Natural killer cell treated with Interleukin-12 subunit alpha and Interleukin-12 subunit beta and Interleukin-15 and Interleukin-18, amount 100 ng/mL, for 72 hours (primary cell): ENCODE measurements around the gene BLOC1S6. TPM values are rescaled to one million over a fixed set of nuclear protein-coding genes. Genes with fewer than 3 reads are reported as not detected.
A peak's percentile ranks its signal among the peaks of the same experiment; 100 is the strongest.

Source experiments
- ATAC-seq, 2 donors: fragments of 150-1000 bp; cut with Tn5 transposase in 1 of 2; sonication (Bioruptor Pico), chemical (Tn5 transposase) in 1 of 2; 2 replicates each; pipeline ENCODE4 v1.10.0; 2021
- DNase-seq: peaks from one replicate; pipeline ENCODE4 v3.0.0; 2022; ENCODE audit warnings: low spot score
- H3K27ac Mint-ChIP-seq, 2 donors: 1 replicate in 1 of 2; 2 replicates in 1 of 2; pipeline ENCODE4 v1.8.0; 2022; ENCODE audit warnings: mixed read lengths in 2 of 2, mild to moderate bottlenecking in 1 of 2, moderate library complexity in 1 of 2
- H3K27me3 Mint-ChIP-seq, 2 donors: 1 replicate in 1 of 2; 2 replicates in 1 of 2; pipeline ENCODE4 v1.8.0; 2022; ENCODE audit warnings: mixed read lengths in 2 of 2
- H3K36me3 Mint-ChIP-seq: one replicate; pipeline ENCODE4 v1.8.0; 2022; ENCODE audit warnings: mixed read lengths
- H3K4me1 Mint-ChIP-seq, 2 donors: 1 replicate in 1 of 2; 2 replicates in 1 of 2; pipeline ENCODE4 v1.8.0; 2022; ENCODE audit warnings: low read depth in 2 of 2, mixed read lengths in 2 of 2, mild to moderate bottlenecking in 1 of 2
- H3K4me3 Mint-ChIP-seq: one replicate; pipeline ENCODE4 v1.8.0; 2022; ENCODE audit warnings: mixed read lengths
- H3K9me3 Mint-ChIP-seq: 2 replicates; pipeline ENCODE4 v1.8.0; 2022; ENCODE audit warnings: mixed read lengths
- total RNA-seq, 2 donors: library from RNA; stranded (reverse); gene quantifications; one replicate each; pipeline ENCODE4 v1.2.3, GENCODE V29; 2022

The BLOC1S6 gene
- 10 to 100 TPM; 45.6 to 50.5 TPM for total RNA-seq

DNA sequence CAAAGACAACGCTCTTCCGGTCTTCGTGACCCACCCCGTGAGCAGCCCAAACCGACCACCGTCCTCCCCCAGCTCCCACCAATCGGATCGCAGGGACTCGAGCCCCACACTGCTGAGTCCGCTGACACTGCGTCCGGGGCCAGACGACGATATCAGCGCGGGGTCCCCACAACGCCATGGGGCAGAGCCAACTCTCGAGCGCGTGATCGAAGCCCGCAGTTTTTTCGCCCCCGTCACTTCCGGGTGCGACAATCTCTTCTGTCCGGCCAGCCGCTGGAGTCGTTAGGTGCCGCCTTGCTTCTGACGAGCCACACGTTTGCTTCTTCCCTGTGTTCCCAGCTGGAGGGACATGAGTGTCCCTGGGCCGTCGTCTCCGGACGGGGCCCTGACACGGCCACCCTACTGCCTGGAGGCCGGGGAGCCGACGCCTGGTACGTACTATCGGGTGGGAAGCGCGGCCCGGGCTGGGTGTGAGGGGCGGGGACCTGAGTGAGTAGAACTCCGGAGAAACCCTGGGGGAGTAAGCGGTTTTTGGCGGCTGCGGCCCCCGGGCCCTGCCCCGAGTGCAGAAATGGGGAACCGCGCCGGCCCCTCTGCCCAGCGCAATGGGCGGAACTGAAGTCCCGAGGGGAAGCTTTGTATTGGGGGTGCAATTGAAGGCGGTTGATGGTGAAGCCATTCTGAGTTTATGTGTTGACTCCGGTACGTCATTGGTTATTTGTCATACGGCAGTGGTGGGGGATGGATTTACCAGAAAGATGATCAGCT is at the start of gene BLOC1S6:
Gene BLOC1S6, plus strand, starts transcription at position 285 of the 768 bp plus-strand sequence. Its CDS starts 65 bp downstream, at position 350.
- peak within 1 kb of the TSS; percentile 86 to 100 for H3K27ac Mint-ChIP-seq
- peak; percentile 93 to 94 for ATAC-seq

DNA sequence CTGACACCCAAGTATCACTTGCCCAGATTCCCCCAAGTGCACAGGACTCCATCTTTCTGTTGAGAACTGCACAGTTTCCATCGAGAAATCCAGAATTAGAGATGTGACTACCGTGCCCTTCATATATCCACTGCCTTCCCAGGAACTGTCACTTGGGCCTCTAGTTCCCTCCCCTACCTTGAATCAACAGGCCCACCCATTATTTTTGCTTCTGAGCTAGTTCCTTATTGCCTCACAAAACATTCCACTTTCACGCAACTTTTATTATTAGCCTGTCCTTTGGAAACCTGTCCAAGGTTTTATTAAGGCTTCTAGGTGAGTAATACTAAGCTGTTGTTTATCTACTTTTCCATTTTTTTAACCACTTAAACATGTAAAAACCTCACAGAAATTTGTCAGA is 47.5 kb upstream of the BLOC1S6 start:
- no peak for ATAC-seq

More for the DNA sequence above, at the start of gene BLOC1S6:
- Mint-ChIP-seq H3K27me3 (peaks cover 5 to 7% of the 10 kb centered on the region in 2 donors), H3K36me3 (peaks cover 6% of the 10 kb centered on the region), H3K4me1 (peaks cover 24 to 28% of the 10 kb centered on the region in 2 donors), H3K4me3 (peak within 1 kb of the TSS; percentile 87), H3K9me3 (no peaks in the 10 kb centered on the region)
- DNase-seq: peak; percentile 93

GRCh38 chr15:45540531-45540930 is 46.6 kb upstream of the BLOC1S6 start:
- Mint-ChIP-seq H3K27me3 (peaks cover 0 to 7% of the 10 kb centered on the region in 2 donors), H3K4me1 (no peaks in the 10 kb centered on the region), H3K9me3 (no peaks in the 10 kb centered on the region), H3K27ac (no peak overlapping the region), H3K36me3 (no peaks in the 10 kb centered on the region), H3K4me3 (no peak overlapping the region)
- no peak for DNase-seq
- no peak for ATAC-seq

More for the DNA sequence above, 47.5 kb upstream of the BLOC1S6 start:
- Mint-ChIP-seq H3K27me3 (peaks cover 0 to 6% of the 10 kb centered on the region in 2 donors), H3K36me3 (no peaks in the 10 kb centered on the region), H3K4me3 (no peak overlapping the region), H3K4me1 (no peaks in the 10 kb centered on the region), H3K9me3 (no peaks in the 10 kb centered on the region), H3K27ac (no peak overlapping the region)
- no peak for DNase-seq

GRCh38 chr15:45543051-45543450 is 44.1 kb upstream of the BLOC1S6 start:
- H3K9me3 Mint-ChIP-seq: no peaks in the 10 kb centered on the region
- no peaks in the 10 kb centered on the region for H3K4me1 Mint-ChIP-seq
- ATAC-seq: no peak

DNA sequence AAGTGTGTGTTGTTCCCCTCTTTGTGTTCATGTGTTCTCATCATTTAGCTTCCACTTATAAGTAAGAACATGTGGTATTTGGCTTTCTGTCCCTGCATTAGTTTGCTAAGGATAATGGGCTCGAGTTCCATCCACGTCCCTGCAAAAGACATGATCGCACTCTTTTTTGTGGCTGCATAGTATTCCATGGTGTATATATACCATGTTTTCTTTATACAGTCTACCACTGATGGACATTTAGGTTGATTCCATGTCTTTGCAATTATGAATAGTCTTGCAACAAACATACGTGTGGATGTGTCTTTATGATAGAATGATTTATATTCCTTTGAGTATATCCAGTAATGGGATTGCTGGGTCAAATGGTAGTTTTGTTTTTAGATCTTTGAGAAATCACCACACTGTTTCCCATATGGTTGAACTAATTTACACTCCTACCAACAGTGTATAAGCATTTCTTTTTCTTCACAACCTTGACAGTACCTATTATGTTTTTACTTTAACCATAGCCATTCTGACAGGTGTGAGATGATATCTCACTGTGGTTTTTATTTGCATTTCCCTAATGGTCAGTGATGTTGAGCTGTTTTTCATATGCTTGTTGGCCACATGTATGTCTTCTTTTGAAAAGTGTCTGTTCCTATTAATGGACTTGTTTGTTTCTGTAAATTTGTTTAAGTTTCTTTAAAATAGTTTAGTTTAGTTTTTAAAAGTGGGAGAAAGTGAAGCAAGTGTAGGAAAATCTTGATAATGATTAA is 42.7 kb upstream of the BLOC1S6 start:
- DNase-seq: no peak
- ATAC-seq: no peak
- Mint-ChIP-seq H3K9me3 (no peaks in the 10 kb centered on the region), H3K27ac (no peak overlapping the region), H3K4me3 (no peak overlapping the region), H3K36me3 (no peaks in the 10 kb centered on the region), H3K27me3 (peaks cover 11 to 21% of the 10 kb centered on the region in 2 donors), H3K4me1 (no peaks in the 10 kb centered on the region)

More at GRCh38 chr15:45543051-45543450, 44.1 kb upstream of the BLOC1S6 start:
- Mint-ChIP-seq H3K27me3 (peaks cover 4 to 21% of the 10 kb centered on the region in 2 donors), H3K4me3 (no peak overlapping the region), H3K36me3 (no peaks in the 10 kb centered on the region), H3K27ac (no peak overlapping the region)
- no peak for DNase-seq

GRCh38 chr15:45546789-45547188 is 40.4 kb upstream of the BLOC1S6 start:
- Mint-ChIP-seq H3K36me3 (no peaks in the 10 kb centered on the region), H3K27me3 (peaks cover 11 to 21% of the 10 kb centered on the region in 2 donors), H3K27ac (no peak overlapping the region), H3K4me1 (no peaks in the 10 kb centered on the region), H3K9me3 (no peaks in the 10 kb centered on the region), H3K4me3 (no peak overlapping the region)
- DNase-seq (no peak), ATAC-seq (no peak)

DNA sequence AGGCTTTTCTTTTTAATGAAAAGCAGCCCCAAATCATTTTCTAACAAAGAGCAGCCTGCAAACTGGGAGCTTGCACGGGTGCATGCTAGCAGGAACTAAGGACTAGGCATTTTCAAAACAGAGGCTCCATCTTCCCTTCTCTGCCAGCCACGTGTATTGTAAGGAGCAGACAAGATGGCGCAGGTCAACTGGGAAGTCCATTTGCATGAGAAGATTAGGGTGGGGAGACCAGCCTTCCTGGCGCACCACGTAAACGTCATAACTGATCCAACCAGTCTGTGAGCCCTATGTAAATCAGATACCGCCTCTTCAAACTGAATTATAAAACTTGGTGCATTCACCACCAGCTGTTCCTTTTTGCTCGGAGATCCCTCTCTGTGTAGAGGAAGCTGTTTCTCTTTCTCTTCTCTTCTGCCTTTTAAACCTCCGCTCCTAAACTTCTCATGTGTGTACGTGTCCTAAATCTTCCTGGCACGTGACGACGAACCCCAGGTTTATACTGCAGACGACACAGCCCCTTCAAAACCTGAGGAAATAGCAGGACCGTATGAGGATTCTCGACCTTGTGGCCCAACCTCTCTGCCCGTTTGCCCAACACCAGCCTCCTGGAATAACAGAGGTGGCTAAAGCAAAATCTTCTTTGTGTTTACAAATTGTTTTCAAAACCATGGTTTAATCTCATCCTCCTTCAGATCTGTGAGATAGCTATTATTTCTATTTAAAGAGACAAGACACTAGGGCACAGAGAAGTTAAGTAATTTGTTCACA is 38.2 kb upstream of the BLOC1S6 start:
- no peaks in the 10 kb centered on the region for H3K36me3 Mint-ChIP-seq
- ATAC-seq: no peak
- peaks cover 11 to 30% of the 10 kb centered on the region in 2 donors for H3K27me3 Mint-ChIP-seq
- no peaks in the 10 kb centered on the region for H3K4me1 Mint-ChIP-seq
- no peak overlapping the region for H3K27ac Mint-ChIP-seq
- H3K9me3 Mint-ChIP-seq: no peaks in the 10 kb centered on the region
- DNase-seq: no peak
- no peak overlapping the region for H3K4me3 Mint-ChIP-seq

DNA sequence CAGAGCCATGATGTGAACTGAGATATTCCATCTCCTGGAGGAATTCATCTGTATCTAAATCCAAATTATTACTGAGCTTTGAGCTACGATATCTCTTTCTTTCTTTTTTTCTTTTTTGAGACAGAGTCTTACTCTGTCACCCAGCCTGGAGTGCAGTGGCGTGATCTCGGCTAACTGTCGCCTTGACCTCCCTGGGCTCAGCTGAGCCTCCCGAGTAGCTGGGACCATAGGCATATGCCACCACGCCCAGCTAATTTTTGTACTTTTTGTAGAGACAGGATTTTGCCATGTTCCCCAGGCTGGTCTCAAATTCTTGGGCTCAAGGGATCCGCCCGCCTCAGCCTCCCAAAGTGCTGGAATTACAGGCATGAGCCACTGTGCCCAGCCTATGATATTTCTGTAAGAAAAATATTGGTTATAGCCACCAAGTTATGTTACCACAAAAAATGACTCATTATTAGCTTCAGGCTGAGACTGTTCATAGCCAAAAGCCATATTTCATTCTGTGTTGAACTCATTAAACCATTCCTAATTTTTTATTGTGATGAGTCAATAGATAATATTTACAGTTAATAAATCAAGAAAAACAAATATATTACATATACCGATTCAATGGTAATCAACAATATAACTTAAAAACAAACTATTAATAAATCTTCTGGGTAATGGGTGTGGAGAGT is 37.5 kb upstream of the BLOC1S6 start:
- no peak for DNase-seq
- ATAC-seq: no peak
- no peak overlapping the region for H3K27ac Mint-ChIP-seq
- peaks cover 17 to 31% of the 10 kb centered on the region in 2 donors for H3K27me3 Mint-ChIP-seq
- H3K9me3 Mint-ChIP-seq: no peaks in the 10 kb centered on the region
- H3K4me3 Mint-ChIP-seq: no peak overlapping the region
- H3K36me3 Mint-ChIP-seq: no peaks in the 10 kb centered on the region
- H3K4me1 Mint-ChIP-seq: no peaks in the 10 kb centered on the region

- Mint-ChIP-seq H3K4me3 (no peak overlapping the region), H3K27me3 (peaks cover 19 to 36% of the 10 kb centered on the region in 2 donors), H3K27ac (no peak overlapping the region), H3K9me3 (no peaks in the 10 kb centered on the region), H3K36me3 (no peaks in the 10 kb centered on the region), H3K4me1 (no peaks in the 10 kb centered on the region)
- ATAC-seq (no peak), DNase-seq (no peak)
Observed at GRCh38 chr15:45550436-45550835, 36.7 kb upstream of the BLOC1S6 start.

DNA sequence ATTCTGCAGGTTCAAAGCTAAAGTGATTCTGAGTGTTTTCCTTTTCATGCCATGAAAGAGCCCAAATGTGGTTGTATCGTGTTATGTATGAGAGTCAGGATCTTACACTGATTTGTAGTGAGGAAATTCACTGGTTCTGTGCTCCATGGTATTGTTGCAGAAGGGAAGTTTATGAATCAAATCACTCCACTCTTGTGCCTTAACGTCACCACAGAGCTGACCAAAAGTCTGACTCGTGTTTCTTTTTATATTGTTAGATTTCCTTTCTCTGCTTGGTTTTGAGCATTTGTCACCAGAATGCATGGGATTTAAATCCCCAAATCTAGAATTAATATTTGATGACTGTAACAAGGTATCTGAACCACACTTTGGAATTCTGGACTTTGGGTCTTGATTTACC is 35.5 kb upstream of the BLOC1S6 start:
- H3K36me3 Mint-ChIP-seq: no peaks in the 10 kb centered on the region
- no peak overlapping the region for H3K4me3 Mint-ChIP-seq
- no peaks in the 10 kb centered on the region for H3K9me3 Mint-ChIP-seq

GRCh38 chr15:45555934-45556608 is 31.1 kb upstream of the BLOC1S6 start:
- no peaks in the 10 kb centered on the region for H3K36me3 Mint-ChIP-seq
- DNase-seq: no peak
- no peaks in the 10 kb centered on the region for H3K4me1 Mint-ChIP-seq
- ATAC-seq: no peak
- H3K27ac Mint-ChIP-seq: no peak overlapping the region
- no peaks in the 10 kb centered on the region for H3K9me3 Mint-ChIP-seq
- H3K27me3 Mint-ChIP-seq: peaks cover 22 to 48% of the 10 kb centered on the region in 2 donors
- H3K4me3 Mint-ChIP-seq: no peak overlapping the region

More for the DNA sequence above, 35.5 kb upstream of the BLOC1S6 start:
- DNase-seq: no peak
- H3K27ac Mint-ChIP-seq: no peak overlapping the region
- no peak for ATAC-seq
- no peaks in the 10 kb centered on the region for H3K4me1 Mint-ChIP-seq
- peaks cover 21 to 36% of the 10 kb centered on the region in 2 donors for H3K27me3 Mint-ChIP-seq

DNA sequence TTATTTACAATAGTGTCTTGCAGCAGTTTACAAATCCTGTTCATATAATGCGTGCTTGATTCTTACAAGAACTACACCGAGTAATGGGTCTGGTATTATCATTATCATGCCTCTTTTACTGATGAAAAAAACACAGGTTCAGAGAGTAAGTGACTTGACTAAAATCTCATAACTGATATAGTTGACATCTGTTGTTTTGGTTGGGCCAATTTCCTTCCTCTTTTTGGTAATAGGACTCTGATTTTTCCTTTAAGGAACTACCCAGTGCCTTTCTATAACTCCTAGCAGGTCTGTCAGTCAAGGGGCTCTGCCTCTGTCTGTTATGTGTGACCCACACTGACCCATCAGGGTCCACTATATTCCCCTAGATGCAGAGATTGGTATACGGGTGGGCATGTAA is 14.6 kb upstream of the BLOC1S6 start:
- Mint-ChIP-seq H3K4me3 (no peak overlapping the region), H3K9me3 (no peaks in the 10 kb centered on the region), H3K4me1 (no peaks in the 10 kb centered on the region), H3K27ac (no peak overlapping the region), H3K36me3 (no peaks in the 10 kb centered on the region), H3K27me3 (peaks cover 16 to 22% of the 10 kb centered on the region in 2 donors)
- ATAC-seq (no peak), DNase-seq (no peak)
